Measurements from ENCODE around the gene OR9I1.

OR9I1 gene, protein sequence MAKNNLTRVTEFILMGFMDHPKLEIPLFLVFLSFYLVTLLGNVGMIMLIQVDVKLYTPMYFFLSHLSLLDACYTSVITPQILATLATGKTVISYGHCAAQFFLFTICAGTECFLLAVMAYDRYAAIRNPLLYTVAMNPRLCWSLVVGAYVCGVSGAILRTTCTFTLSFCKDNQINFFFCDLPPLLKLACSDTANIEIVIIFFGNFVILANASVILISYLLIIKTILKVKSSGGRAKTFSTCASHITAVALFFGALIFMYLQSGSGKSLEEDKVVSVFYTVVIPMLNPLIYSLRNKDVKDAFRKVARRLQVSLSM

DNA sequence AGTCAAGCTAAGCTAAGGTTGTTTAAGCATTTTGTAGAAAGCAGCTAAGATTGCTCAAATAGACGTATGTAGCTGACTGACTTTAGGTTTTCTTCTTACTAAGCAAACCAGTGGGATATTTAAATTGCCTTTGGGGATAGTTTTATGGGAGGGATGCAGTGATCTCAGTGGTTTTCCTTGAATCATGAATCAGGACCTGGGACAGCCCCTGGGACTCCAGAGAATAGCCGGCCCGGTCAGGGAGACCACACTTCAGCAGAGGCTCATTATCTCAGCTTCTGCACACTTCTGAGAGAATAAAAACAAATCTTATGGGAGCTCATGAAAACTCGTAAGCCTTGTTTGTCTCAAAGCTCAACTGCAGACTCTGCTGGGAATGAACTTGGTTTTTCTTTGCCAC, at the start of gene OR9I1:
TSS of gene OR9I1 (minus strand) at position 62 of the 400 bp plus-strand sequence. CDS start 6,086 bp downstream, outside the sequence.
- Mint-ChIP-seq H3K36me3 (ENCODE audit: insufficient read depth) (no peaks in the 10 kb centered on the region), H3K4me3 (no peak within 1 kb of the TSS), H3K27me3 (peaks cover 52% of the 10 kb centered on the region), H3K27ac (ENCODE audit: low read depth) (no peak within 1 kb of the TSS), H3K4me1 (no peaks in the 10 kb centered on the region), H3K9me3 (no peaks in the 10 kb centered on the region)
- no peak for ATAC-seq (replicated peaks; ENCODE audit: extremely low read depth, poor library complexity, severe bottlenecking)
- no peak for DNase-seq (ENCODE audit: low spot score in 2 of 2)

DNA sequence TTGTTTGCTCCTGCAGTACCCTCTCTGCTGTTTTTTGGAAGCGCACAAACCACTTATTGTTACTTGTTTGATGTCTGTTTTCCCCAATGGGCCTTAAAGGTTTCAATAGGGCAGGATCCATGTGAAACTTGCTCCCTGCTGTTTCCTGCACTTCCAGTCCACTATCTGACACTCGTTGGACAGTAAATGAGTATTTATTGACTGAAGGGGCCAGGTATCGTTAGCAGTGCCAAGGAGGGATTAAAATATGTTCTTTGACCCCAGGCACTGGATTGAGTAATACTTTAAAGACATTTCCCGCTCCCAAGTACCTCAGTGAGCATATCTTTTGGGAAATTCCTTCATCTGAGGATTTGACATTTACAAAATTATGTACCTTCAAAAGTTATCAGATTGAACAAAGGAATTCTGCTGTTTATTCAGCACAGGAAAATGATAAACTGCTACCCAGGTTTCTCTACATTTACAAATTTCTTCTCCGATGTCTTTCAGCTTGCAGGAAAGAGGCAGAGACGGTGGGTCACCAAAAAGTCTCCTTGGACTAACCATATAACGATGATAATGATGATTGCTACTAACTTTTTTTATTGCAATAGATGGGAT, 40.3 kb upstream of the OR9I1 start:
- Mint-ChIP-seq H3K27ac (ENCODE audit: low read depth) (no peak overlapping the region), H3K4me1 (no peaks in the 10 kb centered on the region), H3K27me3 (peaks cover 9% of the 10 kb centered on the region), H3K9me3 (no peaks in the 10 kb centered on the region), H3K36me3 (ENCODE audit: insufficient read depth) (no peaks in the 10 kb centered on the region), H3K4me3 (no peak overlapping the region)
- DNase-seq (ENCODE audit: low spot score in 2 of 2) (no peak), ATAC-seq (replicated peaks; ENCODE audit: extremely low read depth, poor library complexity, severe bottlenecking) (no peak)

DNA sequence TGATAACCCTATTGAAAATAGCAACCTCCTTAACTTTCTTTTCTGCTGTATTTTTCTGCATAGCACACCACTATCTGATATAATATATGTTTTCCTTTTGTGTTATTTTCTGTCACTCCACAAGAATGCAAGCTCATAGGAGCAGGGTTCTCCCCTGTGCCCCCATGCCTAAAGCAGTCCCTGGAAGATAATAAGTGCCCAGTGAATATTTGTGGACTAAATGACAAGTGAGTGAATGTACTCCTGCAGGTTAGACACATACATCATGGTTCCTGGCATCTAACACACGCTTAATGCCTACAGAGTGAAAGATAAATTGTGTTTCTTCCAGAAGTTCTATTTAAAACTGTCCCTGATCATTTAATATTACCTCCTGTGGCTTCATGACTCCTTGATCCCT, 39.7 kb upstream of the OR9I1 start:
- H3K4me1 Mint-ChIP-seq = no peaks in the 10 kb centered on the region
- H3K4me3 Mint-ChIP-seq = no peak overlapping the region
- DNase-seq (ENCODE audit: low spot score in 2 of 2) = no peak
- H3K9me3 Mint-ChIP-seq = no peaks in the 10 kb centered on the region
- no peaks in the 10 kb centered on the region for H3K36me3 Mint-ChIP-seq (ENCODE audit: insufficient read depth)
- H3K27me3 Mint-ChIP-seq = peaks cover 9% of the 10 kb centered on the region
- no peak for ATAC-seq (replicated peaks; ENCODE audit: extremely low read depth, poor library complexity, severe bottlenecking)
- H3K27ac Mint-ChIP-seq (ENCODE audit: low read depth) = no peak overlapping the region

DNA sequence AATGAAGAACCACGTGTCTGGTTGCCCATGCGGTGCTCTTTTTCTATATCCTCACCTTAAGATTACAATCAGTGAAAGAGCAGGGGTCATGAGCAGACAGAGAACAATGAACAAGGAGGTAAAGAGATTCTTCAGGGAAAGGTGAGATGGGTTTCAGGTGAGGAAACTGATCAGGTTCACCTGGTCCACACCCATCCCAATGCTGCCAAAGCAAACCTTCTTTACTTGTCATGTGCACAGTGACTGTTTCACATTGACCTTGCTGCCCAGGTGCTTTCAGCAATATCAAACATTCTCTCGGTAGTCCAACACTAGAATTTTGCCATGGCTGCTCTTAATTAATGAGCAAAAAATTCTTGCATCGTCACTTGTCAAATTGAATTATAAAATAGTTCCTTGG, 39.1 kb upstream of the OR9I1 start:
- Mint-ChIP-seq H3K9me3 (no peaks in the 10 kb centered on the region), H3K27me3 (peaks cover 9% of the 10 kb centered on the region), H3K4me3 (no peak overlapping the region), H3K4me1 (no peaks in the 10 kb centered on the region), H3K36me3 (ENCODE audit: insufficient read depth) (no peaks in the 10 kb centered on the region), H3K27ac (ENCODE audit: low read depth) (no peak overlapping the region)
- no peak for ATAC-seq (replicated peaks; ENCODE audit: extremely low read depth, poor library complexity, severe bottlenecking)
- DNase-seq (ENCODE audit: low spot score in 2 of 2) = no peak

DNA sequence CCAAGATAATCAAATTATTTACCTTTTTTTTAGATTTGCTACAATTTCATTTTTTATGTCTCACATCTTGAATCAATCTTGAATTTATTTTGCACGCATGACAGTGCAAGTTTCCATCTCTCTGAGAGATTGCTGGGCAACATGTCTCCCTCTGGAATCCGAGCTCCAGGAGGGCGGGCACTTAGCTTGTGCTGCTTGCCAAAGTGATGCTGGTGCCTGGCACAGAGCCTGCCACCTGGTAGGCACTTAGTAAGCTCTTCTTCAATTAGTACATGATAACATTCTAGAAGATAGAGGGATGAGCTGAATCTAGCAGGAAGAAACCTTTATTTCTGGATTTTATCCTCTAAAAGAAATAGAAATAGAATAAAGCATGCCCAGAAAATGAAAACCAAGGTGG, 27.5 kb upstream of the OR9I1 start:
- Mint-ChIP-seq H3K36me3 (ENCODE audit: insufficient read depth) (no peaks in the 10 kb centered on the region), H3K27ac (ENCODE audit: low read depth) (no peak overlapping the region), H3K27me3 (peaks cover 39% of the 10 kb centered on the region), H3K4me3 (no peak overlapping the region), H3K9me3 (no peaks in the 10 kb centered on the region), H3K4me1 (no peaks in the 10 kb centered on the region)
- ATAC-seq (replicated peaks; ENCODE audit: extremely low read depth, poor library complexity, severe bottlenecking) (no peak), DNase-seq (ENCODE audit: low spot score in 2 of 2) (no peak)

DNA sequence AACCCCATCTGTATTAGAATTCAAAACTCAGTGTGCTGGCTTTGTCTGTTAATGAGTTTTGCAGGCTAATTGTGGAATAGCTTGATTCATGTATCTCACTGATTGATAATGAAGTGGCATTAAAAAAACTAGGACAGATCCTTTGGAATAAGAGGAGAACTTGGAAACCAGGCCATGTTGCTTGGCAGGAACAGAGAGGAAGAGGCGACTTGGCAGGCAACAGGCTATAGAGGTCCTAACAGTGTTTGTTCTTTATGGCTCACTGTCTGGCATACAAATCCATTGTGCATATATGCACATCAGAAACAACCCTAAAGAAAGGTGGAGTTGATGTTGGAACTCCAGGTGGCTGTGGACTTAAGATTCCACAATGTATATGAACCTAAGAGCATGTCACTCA, 17.4 kb upstream of the OR9I1 start:
- Mint-ChIP-seq H3K27ac (ENCODE audit: low read depth) (no peak overlapping the region), H3K4me1 (no peaks in the 10 kb centered on the region), H3K27me3 (peaks cover 38% of the 10 kb centered on the region), H3K36me3 (ENCODE audit: insufficient read depth) (peaks cover 1% of the 10 kb centered on the region), H3K9me3 (peaks cover 5% of the 10 kb centered on the region), H3K4me3 (no peak overlapping the region)
- no peak for ATAC-seq (replicated peaks; ENCODE audit: extremely low read depth, poor library complexity, severe bottlenecking)
- DNase-seq (ENCODE audit: low spot score in 2 of 2) = no peak

DNA sequence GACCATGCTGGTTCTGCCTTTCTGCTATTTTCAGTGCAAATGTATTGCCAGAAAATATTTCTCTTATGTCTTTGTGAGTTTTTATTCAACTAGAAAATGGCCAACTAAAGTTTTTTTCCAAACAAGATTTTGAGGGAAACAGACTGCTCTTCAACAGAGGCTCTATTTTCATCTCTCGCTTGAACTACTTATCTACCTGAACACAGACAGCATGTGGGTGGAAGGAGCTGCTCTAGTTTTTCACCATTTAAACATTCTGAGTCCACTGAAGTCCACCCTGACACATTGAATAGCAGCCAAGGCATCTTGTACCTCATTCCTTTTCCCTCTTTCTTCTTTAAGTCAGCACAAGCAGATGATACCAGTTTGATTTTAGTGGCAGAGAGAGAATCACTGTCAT, 9.8 kb upstream of the OR9I1 start:
- no peak for DNase-seq (ENCODE audit: low spot score in 2 of 2)

DNA sequence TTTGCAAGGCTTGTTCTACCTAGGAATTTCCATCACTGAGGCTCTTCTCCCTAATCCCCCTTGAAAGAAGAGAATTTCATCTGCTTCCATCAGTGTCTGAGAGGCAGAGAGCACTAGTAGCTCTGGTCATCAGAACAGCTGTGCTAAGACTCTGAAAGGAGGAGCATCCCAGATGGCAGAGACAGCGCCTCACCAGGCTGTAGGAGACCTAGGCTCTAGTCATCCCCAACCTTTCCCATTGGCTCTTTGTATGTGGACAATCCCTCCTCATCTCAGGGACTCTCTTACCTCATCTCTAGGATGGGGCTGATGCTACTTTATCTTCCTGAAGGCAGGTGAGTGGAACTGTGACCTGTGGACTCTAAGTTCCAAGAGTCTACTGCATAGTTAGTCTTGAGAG, 8.8 kb upstream of the OR9I1 start:
- no peak overlapping the region for H3K4me3 Mint-ChIP-seq
- DNase-seq (ENCODE audit: low spot score in 2 of 2) = no peak
- H3K9me3 Mint-ChIP-seq = no peaks in the 10 kb centered on the region
- ATAC-seq (replicated peaks; ENCODE audit: extremely low read depth, poor library complexity, severe bottlenecking) = no peak
- no peaks in the 10 kb centered on the region for H3K4me1 Mint-ChIP-seq
- no peaks in the 10 kb centered on the region for H3K36me3 Mint-ChIP-seq (ENCODE audit: insufficient read depth)
- H3K27me3 Mint-ChIP-seq = peaks cover 9% of the 10 kb centered on the region
- H3K27ac Mint-ChIP-seq (ENCODE audit: low read depth) = no peak overlapping the region

More for the DNA sequence above, 9.8 kb upstream of the OR9I1 start:
- Mint-ChIP-seq H3K4me1 (no peaks in the 10 kb centered on the region), H3K4me3 (no peak overlapping the region), H3K9me3 (no peaks in the 10 kb centered on the region), H3K27ac (ENCODE audit: low read depth) (no peak overlapping the region), H3K36me3 (ENCODE audit: insufficient read depth) (peaks cover 1% of the 10 kb centered on the region), H3K27me3 (peaks cover 1% of the 10 kb centered on the region)
- no peak for ATAC-seq (replicated peaks; ENCODE audit: extremely low read depth, poor library complexity, severe bottlenecking)

DNA sequence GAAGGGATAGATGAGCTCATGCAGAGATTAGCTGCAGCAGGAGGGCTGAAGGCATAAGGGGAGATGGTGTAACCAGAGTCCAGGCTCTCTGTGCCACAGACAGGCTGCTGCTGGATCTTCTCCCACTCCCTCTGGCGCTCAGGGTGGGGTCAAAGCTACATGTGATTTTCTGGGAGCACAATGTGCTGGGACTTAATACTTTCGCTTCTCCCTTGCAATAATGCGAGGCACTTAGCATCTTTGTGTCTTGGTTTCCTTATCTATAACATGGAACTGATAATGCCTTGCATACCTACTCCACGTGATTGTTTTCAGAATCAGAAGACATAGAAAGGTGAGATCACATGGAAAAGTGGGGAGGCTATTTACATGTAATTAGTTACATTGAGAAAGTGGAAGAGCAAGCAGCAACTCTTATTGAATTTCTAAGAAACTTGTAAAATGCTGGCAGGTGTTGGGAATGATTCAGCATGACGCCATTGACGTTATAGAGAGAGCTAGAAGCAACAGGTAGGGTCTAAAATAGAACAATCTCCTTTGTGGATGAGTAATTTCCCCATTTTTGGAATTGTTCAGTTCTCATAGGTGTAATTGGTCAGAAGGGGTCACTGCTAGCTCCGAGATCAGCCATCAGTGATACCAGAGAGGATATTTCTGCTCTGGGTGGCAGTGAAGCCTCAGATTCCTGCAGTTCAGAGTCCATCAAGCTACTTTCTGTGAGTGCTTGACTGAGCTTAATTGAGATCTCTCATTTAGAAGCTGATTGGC, 8.2 kb upstream of the OR9I1 start:
- no peaks in the 10 kb centered on the region for H3K9me3 Mint-ChIP-seq
- no peak overlapping the region for H3K27ac Mint-ChIP-seq (ENCODE audit: low read depth)
- no peaks in the 10 kb centered on the region for H3K4me1 Mint-ChIP-seq
- H3K4me3 Mint-ChIP-seq = no peak overlapping the region
- DNase-seq (ENCODE audit: low spot score in 2 of 2) = no peak
- H3K36me3 Mint-ChIP-seq (ENCODE audit: insufficient read depth) = no peaks in the 10 kb centered on the region
- no peak for ATAC-seq (replicated peaks; ENCODE audit: extremely low read depth, poor library complexity, severe bottlenecking)
- peaks cover 10% of the 10 kb centered on the region for H3K27me3 Mint-ChIP-seq

DNA sequence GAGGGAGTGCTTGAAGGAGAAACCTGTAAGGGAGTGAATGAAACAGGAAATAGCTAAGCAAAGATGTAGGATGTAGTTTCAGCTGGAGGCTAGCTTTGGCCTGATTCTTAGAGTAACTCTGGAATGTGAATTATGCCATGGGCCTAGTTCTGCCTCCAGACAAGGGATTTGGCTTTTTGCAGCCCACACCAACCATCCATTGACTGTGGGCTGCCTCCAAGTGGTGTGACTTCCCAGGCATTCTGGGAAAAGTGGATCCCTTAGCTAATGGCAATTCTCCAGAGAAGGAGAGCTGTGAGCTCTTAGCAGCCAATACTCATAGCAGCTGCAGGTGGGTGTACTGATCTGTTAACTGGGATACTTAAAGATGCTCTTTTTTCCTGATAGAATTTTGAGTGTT, 2.0 kb upstream of the OR9I1 start:
- DNase-seq (ENCODE audit: low spot score in 2 of 2) = no peak
- Mint-ChIP-seq H3K27ac (ENCODE audit: low read depth) (no peak overlapping the region), H3K4me3 (no peak overlapping the region), H3K9me3 (no peaks in the 10 kb centered on the region), H3K4me1 (no peaks in the 10 kb centered on the region), H3K36me3 (ENCODE audit: insufficient read depth) (no peaks in the 10 kb centered on the region), H3K27me3 (peaks cover 36% of the 10 kb centered on the region)
- ATAC-seq (replicated peaks; ENCODE audit: extremely low read depth, poor library complexity, severe bottlenecking) = no peak

DNA sequence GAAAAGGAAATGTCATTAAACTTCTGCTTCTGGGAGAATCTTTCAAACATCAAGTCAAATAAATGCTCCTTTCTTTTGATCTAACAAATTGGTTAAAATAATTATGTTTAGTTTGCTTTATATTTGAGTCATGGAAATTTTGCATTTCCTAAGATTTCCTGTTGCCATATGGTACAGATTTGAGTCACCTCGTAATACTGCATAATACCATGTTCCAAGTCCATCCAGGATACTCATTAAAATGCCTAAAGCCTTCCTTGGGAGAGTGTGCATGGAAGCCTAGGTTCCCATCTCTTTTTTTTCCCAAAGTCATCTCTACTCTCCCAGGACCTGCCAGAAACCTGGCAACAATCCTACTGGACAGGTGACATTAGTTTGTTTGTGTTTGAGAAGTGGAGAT, 4.2 kb downstream of the OR9I1 start:
- DNase-seq (ENCODE audit: low spot score in 2 of 2) = no peak
- no peak overlapping the region for H3K4me3 Mint-ChIP-seq
- ATAC-seq (replicated peaks; ENCODE audit: extremely low read depth, poor library complexity, severe bottlenecking) = no peak
- no peaks in the 10 kb centered on the region for H3K4me1 Mint-ChIP-seq
- H3K36me3 Mint-ChIP-seq (ENCODE audit: insufficient read depth) = no peaks in the 10 kb centered on the region
- H3K27me3 Mint-ChIP-seq = peaks cover 47% of the 10 kb centered on the region
- no peak overlapping the region for H3K27ac Mint-ChIP-seq (ENCODE audit: low read depth)
- H3K9me3 Mint-ChIP-seq = no peaks in the 10 kb centered on the region

DNA sequence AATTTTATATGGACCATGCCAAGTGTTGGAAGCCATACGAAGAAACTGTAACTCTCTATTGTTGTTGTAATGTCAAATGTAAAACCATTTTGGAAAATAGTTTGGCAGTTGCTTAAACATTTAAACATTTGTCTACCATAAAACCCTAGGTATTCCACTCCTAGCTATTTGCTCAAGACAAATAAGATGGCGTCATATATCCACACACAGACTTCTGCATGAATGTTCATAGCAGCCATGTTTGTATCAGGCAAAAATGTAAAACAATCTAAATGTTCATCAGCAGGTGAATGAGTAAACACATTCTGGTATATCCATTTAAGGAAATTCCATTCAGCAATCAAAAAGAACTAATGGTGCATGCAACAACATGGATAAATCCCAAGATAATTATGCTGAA, 27.9 kb downstream of the OR9I1 start:
- DNase-seq (ENCODE audit: low spot score in 2 of 2) = no peak
- peaks cover 5% of the 10 kb centered on the region for H3K9me3 Mint-ChIP-seq
- H3K4me3 Mint-ChIP-seq = no peak overlapping the region
- ATAC-seq (replicated peaks; ENCODE audit: extremely low read depth, poor library complexity, severe bottlenecking) = no peak
- no peaks in the 10 kb centered on the region for H3K4me1 Mint-ChIP-seq
- no peaks in the 10 kb centered on the region for H3K36me3 Mint-ChIP-seq (ENCODE audit: insufficient read depth)
- H3K27me3 Mint-ChIP-seq = peaks cover 4% of the 10 kb centered on the region
- H3K27ac Mint-ChIP-seq (ENCODE audit: low read depth) = no peak overlapping the region

DNA sequence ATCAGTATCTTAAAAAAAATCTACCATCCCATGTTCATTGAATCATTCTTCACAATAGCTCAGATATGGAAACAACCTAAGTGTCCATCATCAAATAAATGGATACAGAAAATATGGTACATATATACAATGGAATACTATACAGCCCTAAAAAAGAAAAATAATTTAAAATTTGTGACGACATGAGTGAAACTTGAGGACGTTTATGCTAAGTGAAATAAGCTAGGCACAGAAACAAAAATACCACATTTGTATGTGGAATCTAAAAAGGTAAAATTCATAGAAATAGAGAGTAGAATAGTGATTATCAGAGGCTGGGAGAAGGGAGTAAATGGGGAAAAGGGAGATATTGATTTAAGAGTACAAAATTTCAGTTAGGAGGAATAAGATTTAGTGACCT, 38.8 kb downstream of the OR9I1 start:
- DNase-seq (ENCODE audit: low spot score in 2 of 2) = no peak
- Mint-ChIP-seq H3K4me1 (no peaks in the 10 kb centered on the region), H3K4me3 (no peak overlapping the region), H3K27me3 (peaks cover 30% of the 10 kb centered on the region), H3K36me3 (ENCODE audit: insufficient read depth) (no peaks in the 10 kb centered on the region), H3K9me3 (no peaks in the 10 kb centered on the region), H3K27ac (ENCODE audit: low read depth) (no peak overlapping the region)
- no peak for ATAC-seq (replicated peaks; ENCODE audit: extremely low read depth, poor library complexity, severe bottlenecking)

Data from central memory CD8-positive, alpha-beta T cell (primary cell).